ENCODE measurements around the gene ITGB3BP. TPM values are rescaled to one million over a fixed set of nuclear protein-coding genes. Genes with fewer than 3 reads are reported as not detected.

ITGB3BP gene
- polyA plus RNA-seq, 1 donor (not counting 4 experiments of a cell fraction or from before 2014, with no cell fraction given) = 19.5 TPM

DNA sequence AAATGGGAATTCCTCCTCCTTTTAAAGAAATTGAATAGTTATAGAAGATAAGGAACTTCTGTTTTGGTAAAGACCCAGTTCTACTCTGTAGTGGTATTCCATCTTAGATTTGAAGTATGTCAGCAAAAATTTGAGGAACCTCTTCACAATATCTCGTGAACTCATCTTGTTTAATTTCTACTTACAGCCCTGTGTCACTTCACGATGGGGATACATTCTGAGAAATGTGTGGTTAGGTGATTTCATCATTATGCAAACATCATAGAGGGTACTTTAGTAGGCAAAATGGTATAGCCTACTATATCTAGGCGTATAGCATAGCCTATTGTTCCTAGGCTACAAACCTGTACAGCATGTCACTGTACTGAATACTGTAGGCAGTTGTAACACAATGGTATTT, 119.6 kb downstream of the ITGB3BP start:
- H3K79me2 ChIP-seq (ENCODE audit: control insufficient read depth, insufficient read depth, low read length) = no peaks in the 10 kb centered on the region
- H3K9me1 ChIP-seq (ENCODE audit: control insufficient read depth, extremely low read depth, insufficient read depth, low read length) = no peaks in the 10 kb centered on the region
- no peak overlapping the region for H3K27ac ChIP-seq (ENCODE audit: control insufficient read depth, insufficient read depth, low read length)
- FAIRE-seq = no peak
- TF ChIP-seq EZH2 (IDR thresholded peaks at IDR 0.05; ENCODE audit: low read length) = no peak
- TF ChIP-seq, protein P1, sequence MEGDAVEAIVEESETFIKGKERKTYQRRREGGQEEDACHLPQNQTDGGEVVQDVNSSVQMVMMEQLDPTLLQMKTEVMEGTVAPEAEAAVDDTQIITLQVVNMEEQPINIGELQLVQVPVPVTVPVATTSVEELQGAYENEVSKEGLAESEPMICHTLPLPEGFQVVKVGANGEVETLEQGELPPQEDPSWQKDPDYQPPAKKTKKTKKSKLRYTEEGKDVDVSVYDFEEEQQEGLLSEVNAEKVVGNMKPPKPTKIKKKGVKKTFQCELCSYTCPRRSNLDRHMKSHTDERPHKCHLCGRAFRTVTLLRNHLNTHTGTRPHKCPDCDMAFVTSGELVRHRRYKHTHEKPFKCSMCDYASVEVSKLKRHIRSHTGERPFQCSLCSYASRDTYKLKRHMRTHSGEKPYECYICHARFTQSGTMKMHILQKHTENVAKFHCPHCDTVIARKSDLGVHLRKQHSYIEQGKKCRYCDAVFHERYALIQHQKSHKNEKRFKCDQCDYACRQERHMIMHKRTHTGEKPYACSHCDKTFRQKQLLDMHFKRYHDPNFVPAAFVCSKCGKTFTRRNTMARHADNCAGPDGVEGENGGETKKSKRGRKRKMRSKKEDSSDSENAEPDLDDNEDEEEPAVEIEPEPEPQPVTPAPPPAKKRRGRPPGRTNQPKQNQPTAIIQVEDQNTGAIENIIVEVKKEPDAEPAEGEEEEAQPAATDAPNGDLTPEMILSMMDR (optimal IDR thresholded peaks at IDR 0.05 in 1 of 3, IDR thresholded peaks at IDR 0.05 in 1 of 3, conservative IDR thresholded peaks at IDR 0.05 in 1 of 3; ENCODE audit: extremely low read depth in 1 of 3, insufficient read depth in 2 of 3, low read length in 3 of 3) = no peak
- H3K4me1 ChIP-seq (ENCODE audit: control insufficient read depth, extremely low read depth, insufficient read depth, low read length) = no peaks in the 10 kb centered on the region
- no peak overlapping the region for H2AFZ ChIP-seq (ENCODE audit: control insufficient read depth, low read length)
- H3K9me3 ChIP-seq (ENCODE audit: control insufficient read depth, low read depth, low read length) = no peaks in the 10 kb centered on the region
- H3K4me2 ChIP-seq (ENCODE audit: control insufficient read depth, extremely low read depth, insufficient read depth, low read depth, low read length) = no peak overlapping the region
- no peak for DNase-seq (ENCODE audit: low read depth, low spot score)
- H3K27me3 ChIP-seq (ENCODE audit: control insufficient read depth, extremely low read depth, insufficient read depth, low read length) = no peaks in the 10 kb centered on the region
- no peaks in the 10 kb centered on the region for H4K20me1 ChIP-seq (ENCODE audit: control insufficient read depth, extremely low read depth, insufficient read depth, low read length)
- no peak overlapping the region for H3K4me3 ChIP-seq (ENCODE audit: control insufficient read depth in 2 of 3, extremely low read depth in 1 of 3, insufficient read depth in 2 of 3, low read depth in 1 of 3, low read length in 3 of 3)
- no peak overlapping the region for H3K9ac ChIP-seq (ENCODE audit: control insufficient read depth, extremely low read depth, insufficient read depth, low read length)
- H3K36me3 ChIP-seq (ENCODE audit: control insufficient read depth in 2 of 2, extremely low read depth in 1 of 2, insufficient read depth in 2 of 2, low read length in 2 of 2) = no peaks in the 10 kb centered on the region
- dilution Hi-C loops (cut with MboI; ENCODE audit: extremely low pct_ligation_motif_present, low sequenced_read_pairs) = no loop called here

DNA sequence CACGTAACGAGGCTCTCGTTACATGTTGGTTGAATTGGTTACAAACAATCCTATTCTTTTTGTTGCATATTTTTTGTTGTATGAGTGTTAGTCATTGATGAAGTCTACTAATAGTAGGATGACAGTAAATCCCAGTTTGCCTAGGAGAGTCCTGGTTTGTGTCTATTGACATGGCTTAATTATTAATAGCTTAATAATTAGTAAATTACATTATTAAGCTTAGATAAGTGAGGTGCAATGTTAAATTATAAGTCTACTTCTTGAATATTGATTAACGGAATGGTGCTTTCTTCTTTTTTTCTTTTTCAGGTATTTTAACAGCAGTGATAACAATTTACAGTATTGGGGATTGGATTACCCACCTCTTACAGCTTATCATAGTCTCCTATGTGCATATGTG, 121.1 kb downstream of the ITGB3BP start:
- H3K79me2 ChIP-seq (ENCODE audit: control insufficient read depth, insufficient read depth, low read length) = no peaks in the 10 kb centered on the region
- TF ChIP-seq, protein P1 (optimal IDR thresholded peaks at IDR 0.05 in 1 of 3, IDR thresholded peaks at IDR 0.05 in 1 of 3, conservative IDR thresholded peaks at IDR 0.05 in 1 of 3; ENCODE audit: extremely low read depth in 1 of 3, insufficient read depth in 2 of 3, low read length in 3 of 3) = no peak
- TF ChIP-seq EZH2 (IDR thresholded peaks at IDR 0.05; ENCODE audit: low read length) = no peak
- no peaks in the 10 kb centered on the region for H3K9me1 ChIP-seq (ENCODE audit: control insufficient read depth, extremely low read depth, insufficient read depth, low read length)
- FAIRE-seq (no peak), DNase-seq (ENCODE audit: low read depth, low spot score) (no peak)
- no peak overlapping the region for H3K9ac ChIP-seq (ENCODE audit: control insufficient read depth, extremely low read depth, insufficient read depth, low read length)
- H3K27me3 ChIP-seq (ENCODE audit: control insufficient read depth, extremely low read depth, insufficient read depth, low read length) = no peaks in the 10 kb centered on the region
- no peaks in the 10 kb centered on the region for H3K9me3 ChIP-seq (ENCODE audit: control insufficient read depth, low read depth, low read length)
- no peak overlapping the region for H3K4me3 ChIP-seq (ENCODE audit: control insufficient read depth in 2 of 3, extremely low read depth in 1 of 3, insufficient read depth in 2 of 3, low read depth in 1 of 3, low read length in 3 of 3)
- dilution Hi-C loops (cut with MboI; ENCODE audit: extremely low pct_ligation_motif_present, low sequenced_read_pairs) = no loop called here
- no peaks in the 10 kb centered on the region for H3K36me3 ChIP-seq (ENCODE audit: control insufficient read depth in 2 of 2, extremely low read depth in 1 of 2, insufficient read depth in 2 of 2, low read length in 2 of 2)
- no peaks in the 10 kb centered on the region for H3K4me1 ChIP-seq (ENCODE audit: control insufficient read depth, extremely low read depth, insufficient read depth, low read length)
- no peak overlapping the region for H2AFZ ChIP-seq (ENCODE audit: control insufficient read depth, low read length)
- H3K27ac ChIP-seq (ENCODE audit: control insufficient read depth, insufficient read depth, low read length) = no peak overlapping the region
- no peak overlapping the region for H3K4me2 ChIP-seq (ENCODE audit: control insufficient read depth, extremely low read depth, insufficient read depth, low read depth, low read length)
- H4K20me1 ChIP-seq (ENCODE audit: control insufficient read depth, extremely low read depth, insufficient read depth, low read length) = no peaks in the 10 kb centered on the region

Small RNA genes within 50 kb of the gene (small RNA-seq; reads per million reads assigned to genes)
- gene RF02105 (ENCODE audit: insufficient read length in 3 of 3, low read depth in 3 of 3, low replicate concordance in 1 of 3) = 0 reads per million in 3 experiments
- gene RF02106 (ENCODE audit: insufficient read length in 3 of 3, low read depth in 3 of 3, low replicate concordance in 1 of 3) = 0 reads per million in 3 experiments
- 0 reads per million in 3 experiments for gene RF02107 (ENCODE audit: insufficient read length in 3 of 3, low read depth in 3 of 3, low replicate concordance in 1 of 3)
- gene RF02108 (ENCODE audit: insufficient read length in 3 of 3, low read depth in 3 of 3, low replicate concordance in 1 of 3) = 0 reads per million in 3 experiments
- gene RF02109 (ENCODE audit: insufficient read length in 3 of 3, low read depth in 3 of 3, low replicate concordance in 1 of 3) = 0 reads per million in 3 experiments
- 0 reads per million in 3 experiments for gene RF02110 (ENCODE audit: insufficient read length in 3 of 3, low read depth in 3 of 3, low replicate concordance in 1 of 3)
- gene RN7SL488P (ENCODE audit: insufficient read length in 3 of 3, low read depth in 3 of 3, low replicate concordance in 1 of 3) = 0 reads per million in 3 experiments
- gene RNU7-123P (ENCODE audit: insufficient read length in 3 of 3, low read depth in 3 of 3, low replicate concordance in 1 of 3) = 0 reads per million in 3 experiments

Other genes with a start within 250 kb of the ITGB3BP start
- not detected in 3 replicates for gene FOXD3, start 200.7 kb downstream of the ITGB3BP start, polyA plus RNA-seq
- 8.7 to 20.5 TPM (median 11.8 TPM) in 3 replicates for gene ALG6, start 155.6 kb downstream of the ITGB3BP start, polyA plus RNA-seq
- gene EFCAB7, start 300 bp upstream of the ITGB3BP start, polyA plus RNA-seq = 1.4 to 4.9 TPM (median 3.1 TPM) in 3 replicates
- 34.0 to 38.9 TPM (median 36.3 TPM) in 3 replicates for gene PGM1, start 70.2 kb upstream of the ITGB3BP start, polyA plus RNA-seq